ENCODE results near the gene SLC24A4.

The SLC24A4 gene

DNA sequence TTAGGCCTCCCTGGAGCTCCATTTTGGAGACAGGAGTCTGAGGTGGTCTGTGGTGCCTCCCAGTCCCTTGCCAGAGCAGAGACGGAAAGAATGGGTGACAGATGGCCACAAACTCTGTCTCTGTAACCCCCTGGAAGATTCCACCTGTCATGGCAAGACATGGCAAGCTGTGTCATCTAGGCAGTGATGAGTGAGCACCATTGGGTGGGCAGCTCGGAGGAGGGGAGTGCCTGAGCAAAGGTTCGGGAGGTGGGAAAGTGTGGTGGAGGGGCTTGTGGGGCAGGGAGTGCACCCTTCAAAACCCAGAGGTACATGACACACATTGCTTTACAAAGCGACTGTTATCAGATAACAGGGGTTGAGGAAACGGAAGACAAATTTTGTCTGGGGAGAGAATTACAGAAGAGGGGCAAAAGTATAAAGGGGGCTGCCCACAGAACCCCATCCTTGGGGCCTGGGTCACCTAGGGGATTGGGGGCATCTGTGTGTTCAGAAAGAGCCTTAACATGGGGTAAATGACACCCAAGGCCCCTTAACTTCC, 194.1 kb downstream of the SLC24A4 start:
- TF ChIP-seq, protein P1, sequence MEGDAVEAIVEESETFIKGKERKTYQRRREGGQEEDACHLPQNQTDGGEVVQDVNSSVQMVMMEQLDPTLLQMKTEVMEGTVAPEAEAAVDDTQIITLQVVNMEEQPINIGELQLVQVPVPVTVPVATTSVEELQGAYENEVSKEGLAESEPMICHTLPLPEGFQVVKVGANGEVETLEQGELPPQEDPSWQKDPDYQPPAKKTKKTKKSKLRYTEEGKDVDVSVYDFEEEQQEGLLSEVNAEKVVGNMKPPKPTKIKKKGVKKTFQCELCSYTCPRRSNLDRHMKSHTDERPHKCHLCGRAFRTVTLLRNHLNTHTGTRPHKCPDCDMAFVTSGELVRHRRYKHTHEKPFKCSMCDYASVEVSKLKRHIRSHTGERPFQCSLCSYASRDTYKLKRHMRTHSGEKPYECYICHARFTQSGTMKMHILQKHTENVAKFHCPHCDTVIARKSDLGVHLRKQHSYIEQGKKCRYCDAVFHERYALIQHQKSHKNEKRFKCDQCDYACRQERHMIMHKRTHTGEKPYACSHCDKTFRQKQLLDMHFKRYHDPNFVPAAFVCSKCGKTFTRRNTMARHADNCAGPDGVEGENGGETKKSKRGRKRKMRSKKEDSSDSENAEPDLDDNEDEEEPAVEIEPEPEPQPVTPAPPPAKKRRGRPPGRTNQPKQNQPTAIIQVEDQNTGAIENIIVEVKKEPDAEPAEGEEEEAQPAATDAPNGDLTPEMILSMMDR (IDR thresholded peaks at IDR 0.05; ENCODE audit: control insufficient read depth, insufficient read depth, low read depth, low read length, missing control alignments) = no peak
- H3K4me3 ChIP-seq (ENCODE audit: control insufficient read depth, low read depth, low read length) = no peak overlapping the region
- no peak for DNase-seq (ENCODE audit: low read depth)

DNA sequence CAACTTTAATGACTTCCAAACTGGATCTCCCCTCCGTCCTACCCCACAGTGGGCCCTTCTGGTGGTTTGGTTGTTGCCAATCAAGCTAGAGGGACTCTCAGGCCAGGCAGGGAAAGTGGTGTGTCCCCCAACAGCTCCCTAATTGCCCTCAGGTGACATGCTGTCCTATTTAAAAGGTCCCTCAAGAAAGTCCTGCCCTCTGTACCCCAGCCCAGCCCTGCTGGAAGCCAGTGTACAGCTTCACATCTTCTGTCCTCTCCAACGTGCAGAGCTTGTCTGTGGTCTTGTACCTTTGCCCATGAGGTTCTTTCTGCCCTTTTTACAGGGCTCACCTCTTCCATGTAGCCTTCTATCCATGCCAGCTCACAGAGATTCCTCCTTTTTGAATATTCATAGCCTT, 194.8 kb downstream of the SLC24A4 start:
- H3K4me3 ChIP-seq (ENCODE audit: control insufficient read depth, low read depth, low read length) = no peak overlapping the region
- TF ChIP-seq, protein P1 (IDR thresholded peaks at IDR 0.05; ENCODE audit: control insufficient read depth, insufficient read depth, low read depth, low read length, missing control alignments) = no peak
- DNase-seq (ENCODE audit: low read depth) = no peak

DNA sequence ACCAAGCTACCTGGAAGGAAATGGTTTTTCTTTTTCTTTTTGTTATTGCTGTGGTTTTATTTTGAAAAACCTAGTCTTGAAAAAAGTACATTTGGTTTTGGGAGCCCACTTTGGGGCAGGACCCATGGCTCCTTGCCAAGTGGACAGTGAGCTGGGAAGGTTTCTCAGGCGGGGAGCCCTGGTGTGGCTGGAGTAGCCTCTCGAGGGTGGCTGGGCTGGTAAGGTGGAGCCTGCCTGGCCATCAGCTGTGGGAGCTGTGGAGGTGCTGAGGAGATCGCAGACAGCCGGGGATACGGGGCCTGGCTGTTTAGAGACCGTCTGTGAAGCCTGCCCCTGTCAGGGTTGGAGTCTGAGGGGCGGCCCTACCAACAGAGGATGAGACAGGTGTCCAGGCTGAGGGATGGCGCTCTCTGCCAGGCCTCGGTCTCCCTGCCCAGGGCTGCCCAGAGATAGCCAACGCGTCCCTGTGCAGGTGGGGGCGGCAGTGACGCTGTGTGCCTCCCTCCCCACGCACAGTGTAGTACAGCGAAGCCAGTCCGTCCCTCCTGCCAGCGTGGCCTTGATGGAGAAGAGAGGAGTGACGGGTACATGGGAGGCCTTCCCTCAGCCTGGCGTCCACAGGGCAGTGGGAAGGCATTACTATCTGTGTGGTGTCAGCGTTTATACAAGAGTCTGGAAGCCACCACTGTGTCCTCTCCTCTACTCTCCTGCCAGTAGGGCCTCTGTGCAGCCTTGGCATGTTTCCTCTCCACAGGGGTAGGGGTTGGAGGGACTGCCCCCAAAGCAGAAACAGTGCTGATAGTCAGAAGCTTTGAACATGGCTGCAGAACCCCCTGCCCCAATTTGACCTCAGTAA, 196.5 kb downstream of the SLC24A4 start:
- DNase-seq (ENCODE audit: low read depth) = no peak
- TF ChIP-seq, protein P1 (IDR thresholded peaks at IDR 0.05; ENCODE audit: control insufficient read depth, insufficient read depth, low read depth, low read length, missing control alignments) = no peak
- no peak overlapping the region for H3K4me3 ChIP-seq (ENCODE audit: control insufficient read depth, low read depth, low read length)

DNA sequence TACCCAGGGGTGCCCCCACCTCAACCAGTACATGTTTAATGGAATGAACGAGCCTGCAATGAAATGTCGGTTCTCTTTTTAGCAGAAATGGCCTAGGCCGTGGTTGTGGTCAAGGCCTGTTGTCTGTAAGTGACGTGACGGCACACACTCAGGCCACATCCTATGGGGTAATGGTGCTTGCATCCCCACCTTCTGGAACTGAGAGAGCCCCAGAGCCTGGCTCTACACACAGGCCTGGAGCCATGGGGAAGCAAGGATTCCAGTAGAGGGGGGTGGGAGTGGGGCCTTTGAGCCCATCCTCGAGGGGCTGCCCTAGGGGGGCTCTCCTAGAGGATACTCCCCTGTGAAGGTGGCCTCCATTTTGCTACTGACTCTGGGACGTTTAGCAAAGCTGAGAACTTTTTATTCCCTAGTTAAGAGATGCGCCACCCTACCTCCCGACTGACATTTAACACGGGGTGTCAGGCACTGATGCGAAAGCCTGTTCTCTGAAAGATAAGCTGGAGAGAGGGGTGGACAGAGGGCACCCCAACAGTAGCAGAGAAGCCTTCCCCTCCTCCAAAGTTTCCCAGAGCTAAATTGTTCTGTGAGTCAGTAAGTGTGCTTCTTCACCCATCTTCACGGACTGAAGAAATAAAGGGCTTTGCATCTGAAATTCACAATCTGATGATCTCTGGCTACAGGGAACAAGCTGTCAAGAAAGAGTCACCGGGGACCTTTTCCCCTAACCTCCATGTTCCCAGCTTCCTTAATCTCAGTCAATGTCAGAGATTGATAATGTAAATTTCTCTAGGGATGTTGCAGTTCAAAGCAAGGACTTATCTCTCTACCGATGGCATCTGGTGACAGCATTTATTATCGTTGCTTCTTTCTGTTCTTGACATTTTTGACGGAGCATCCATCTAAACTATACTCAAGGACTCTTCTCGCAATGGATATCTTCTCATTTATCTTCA, 197.4 kb downstream of the SLC24A4 start:
- TF ChIP-seq, protein P1 (IDR thresholded peaks at IDR 0.05; ENCODE audit: control insufficient read depth, insufficient read depth, low read depth, low read length, missing control alignments) = no peak
- no peak overlapping the region for H3K4me3 ChIP-seq (ENCODE audit: control insufficient read depth, low read depth, low read length)
- no peak for DNase-seq (ENCODE audit: low read depth)

DNA sequence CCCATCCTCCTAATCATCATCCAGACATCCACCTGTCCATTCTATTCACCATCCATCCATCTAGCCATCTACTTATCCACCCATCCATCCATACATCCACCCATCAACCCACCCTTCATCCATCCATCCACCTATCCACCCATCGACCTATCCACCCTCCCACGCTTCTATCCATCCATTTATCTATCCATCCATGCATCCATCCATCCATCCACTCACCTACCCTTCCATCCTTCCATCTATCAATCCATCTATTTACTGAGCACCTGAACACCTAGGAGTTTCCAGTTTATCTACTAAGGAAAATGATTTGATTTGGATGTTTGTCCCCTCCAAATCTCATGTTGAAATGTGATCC, 198.1 kb downstream of the SLC24A4 start:
- DNase-seq (ENCODE audit: low read depth) = no peak
- TF ChIP-seq, protein P1 (IDR thresholded peaks at IDR 0.05; ENCODE audit: control insufficient read depth, insufficient read depth, low read depth, low read length, missing control alignments) = no peak
- no peak overlapping the region for H3K4me3 ChIP-seq (ENCODE audit: control insufficient read depth, low read depth, low read length)

DNA sequence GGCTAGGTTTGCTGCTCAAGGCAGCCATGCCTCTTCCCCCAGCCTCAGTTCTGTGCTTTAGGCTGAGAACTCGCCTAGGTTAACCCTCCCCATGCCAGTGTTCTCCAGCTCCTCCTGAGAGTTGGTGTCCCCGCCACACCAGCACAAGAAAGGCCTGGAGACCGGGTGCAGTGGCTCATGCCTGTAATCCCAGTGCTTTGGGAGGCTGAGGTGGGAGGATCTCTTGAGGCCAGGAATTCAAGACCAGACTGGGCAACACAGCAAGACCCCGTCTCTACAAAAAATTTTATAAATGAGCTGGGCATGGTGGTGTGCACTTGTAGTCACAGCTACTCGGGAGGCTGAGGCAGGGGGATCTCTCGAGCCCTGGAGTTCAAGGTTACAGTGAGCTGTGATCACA, 200.8 kb downstream of the SLC24A4 start:
- H3K4me3 ChIP-seq (ENCODE audit: control insufficient read depth, low read depth, low read length) = no peak overlapping the region
- DNase-seq (ENCODE audit: low read depth) = no peak
- TF ChIP-seq, protein P1 (IDR thresholded peaks at IDR 0.05; ENCODE audit: control insufficient read depth, insufficient read depth, low read depth, low read length, missing control alignments) = no peak
